H1 (cell line): Measurements from ENCODE around the gene MAST2. TPM values are rescaled to one million over a fixed set of nuclear protein-coding genes. Genes with fewer than 3 reads are reported as not detected.

Experiments
- CTCF ChIA-PET: fragments of 300-600 bp; sonication (Branson Sonifier 250); formaldehyde crosslinking; loops from one replicate; lab custom pipeline; 2021; ENCODE audit not compliant: partially characterized antibody; lab: Charles Lee
- POLR2A ChIA-PET: fragments of 300-600 bp; sonication (Branson Sonifier 250); formaldehyde crosslinking; loops from one replicate; lab custom pipeline; 2021; ENCODE audit warnings: inconsistent platforms; ENCODE audit not compliant: partially characterized antibody; lab: Charles Lee
- DNase-seq, 2 experiments: peaks; one replicate each; pipeline versions ENCODE4 v3.0.0 to v3.0.0-alpha.2; 2010 to 2022; ENCODE audit warnings: low spot score in 2 of 2, low read depth in 1 of 2, mixed read lengths in 1 of 2
- FAIRE-seq: peaks from 2 replicates; lab custom pipeline; 2011; peaks lifted over from hg19 to GRCh38; lab: Jason Lieb, UNC
- H2AFZ ChIP-seq: 2 replicates; pipeline ENCODE4 v1.8.1; 2012; ENCODE audit warnings: low read length, inconsistent platforms
- H2AK5ac ChIP-seq: 2 replicates; pipeline ENCODE4 v1.6.1; 2013; ENCODE audit warnings: low read depth, low read length
- H2BK120ac ChIP-seq: replicated peaks from 2 replicates; pipeline ENCODE3; 2013; ENCODE audit warnings: low read depth, low read length, inconsistent platforms
- H2BK12ac ChIP-seq: 2 replicates; pipeline ENCODE4 v1.6.1; 2013; ENCODE audit warnings: low read depth, low read length
- H2BK15ac ChIP-seq: 2 replicates; pipeline ENCODE4 v1.6.1; 2013; ENCODE audit warnings: low read length
- H2BK20ac ChIP-seq: 2 replicates; pipeline ENCODE4 v1.6.1; 2013; ENCODE audit warnings: low read length
- H2BK5ac ChIP-seq: 2 replicates; pipeline ENCODE4 v1.6.1; 2013; ENCODE audit warnings: low read depth, low read length
- H3K14ac ChIP-seq: 2 replicates; pipeline ENCODE4 v1.6.1; 2013; ENCODE audit warnings: inconsistent platforms; ENCODE audit not compliant: insufficient read length
- H3K18ac ChIP-seq: 2 replicates; pipeline ENCODE4 v1.6.1; 2013; ENCODE audit warnings: low read length; ENCODE audit errors: extremely low read depth
- H3K23ac ChIP-seq: 2 replicates; pipeline ENCODE4 v1.6.1; 2013; ENCODE audit warnings: inconsistent platforms; ENCODE audit not compliant: insufficient read length
- H3K23me2 ChIP-seq: 2 replicates; pipeline ENCODE4 v1.6.1; 2013; ENCODE audit warnings: low read depth, low read length
- H3K27ac ChIP-seq: 2 replicates; pipeline ENCODE4 v1.6.1; 2011; ENCODE audit warnings: low read depth, low read length, inconsistent platforms
- H3K27me3 ChIP-seq, 4 experiments: replicated peaks in 1 of 4; 1 replicate in 1 of 4; 2 replicates in 3 of 4; pipeline versions ENCODE4 v1.6.1 to v1.8.1; 2011 to 2013; ENCODE audit warnings: low read length in 3 of 4, mild to moderate bottlenecking in 3 of 4, inconsistent platforms in 2 of 4, mixed read lengths in 2 of 4, moderate library complexity in 1 of 4; ENCODE audit not compliant: control insufficient read depth in 3 of 4, insufficient read depth in 3 of 4; ENCODE audit errors: extremely low read depth in 1 of 4
- H3K36me3 ChIP-seq, 4 experiments: 2 replicates each; pipeline versions ENCODE4 v1.6.1 to v1.8.1; 2011 to 2013; ENCODE audit warnings: mild to moderate bottlenecking in 4 of 4, low read length in 3 of 4, moderate library complexity in 2 of 4, control low read depth in 1 of 4, inconsistent platforms in 1 of 4; ENCODE audit not compliant: insufficient read depth in 4 of 4, control insufficient read depth in 2 of 4
- H3K4ac ChIP-seq: replicated peaks from 2 replicates; pipeline ENCODE3; 2013; ENCODE audit warnings: low read length, low read depth, mixed read lengths, inconsistent platforms; ENCODE audit not compliant: insufficient read length
- H3K4me1 ChIP-seq, 4 experiments: replicated peaks in 1 of 4; 1 replicate in 1 of 4; 2 replicates in 3 of 4; pipeline versions ENCODE4 v1.6.1 to v1.8.1; 2011 to 2013; ENCODE audit warnings: low read length in 3 of 4, inconsistent platforms in 2 of 4, mixed read lengths in 1 of 4; ENCODE audit not compliant: insufficient read depth in 4 of 4, control insufficient read depth in 3 of 4
- H3K4me2 ChIP-seq, 2 experiments: 2 replicates each; pipeline versions ENCODE4 v1.6.1 to v1.8.1; 2011 to 2013; ENCODE audit warnings: low read depth in 2 of 2, low read length in 2 of 2, control low read depth in 1 of 2, inconsistent platforms in 1 of 2, mild to moderate bottlenecking in 1 of 2; ENCODE audit not compliant: insufficient read depth in 1 of 2
- H3K4me3 ChIP-seq, 4 experiments: fragments of 200-600, 300-600 bp in 1 of 4; sonication (generic), shearing (Covaris generic), sonication (Bioruptor Twin) in 1 of 4; 2 replicates each; pipeline versions ENCODE4 v1.5.1 to v1.8.1; 2011 to 2016; ENCODE audit warnings: low read length in 4 of 4, low read depth in 3 of 4, control low read depth in 2 of 4, inconsistent platforms in 2 of 4, mild to moderate bottlenecking in 2 of 4, mixed read lengths in 1 of 4, moderate library complexity in 1 of 4; ENCODE audit not compliant: insufficient read depth in 2 of 4; ENCODE audit errors: extremely low read depth in 1 of 4
- H3K56ac ChIP-seq: replicated peaks from 2 replicates; pipeline ENCODE3; 2013; ENCODE audit warnings: low read depth, mild to moderate bottlenecking, mixed read lengths, low read length, inconsistent platforms; ENCODE audit not compliant: insufficient read length
- H3K79me1 ChIP-seq: 2 replicates; pipeline ENCODE4 v1.6.1; 2013; ENCODE audit warnings: low read depth, low read length, control low read depth
- H3K79me2 ChIP-seq, 2 experiments: 2 replicates each; pipeline versions ENCODE4 v1.6.1 to v1.8.1; 2012 to 2013; ENCODE audit warnings: low read length in 2 of 2, mild to moderate bottlenecking in 2 of 2, inconsistent platforms in 1 of 2; ENCODE audit not compliant: insufficient read depth in 2 of 2, control insufficient read depth in 1 of 2
- H3K9ac ChIP-seq, 4 experiments: replicated peaks in 1 of 4; 1 replicate in 1 of 4; 2 replicates in 3 of 4; pipeline versions ENCODE4 v1.6.1 to v1.8.1; 2011 to 2013; ENCODE audit warnings: low read depth in 3 of 4, low read length in 3 of 4, control low read depth in 2 of 4, mild to moderate bottlenecking in 2 of 4, moderate library complexity in 2 of 4, inconsistent platforms in 1 of 4; ENCODE audit errors: extremely low read depth in 1 of 4
- H3K9me3 ChIP-seq, 2 experiments: 2 replicates each; pipeline versions ENCODE4 v1.6.1 to v1.8.1; 2012 to 2013; ENCODE audit warnings: mild to moderate bottlenecking in 2 of 2, moderate library complexity in 2 of 2, control low read depth in 1 of 2, inconsistent platforms in 1 of 2, low read depth in 1 of 2, low read length in 1 of 2, mixed read lengths in 1 of 2; ENCODE audit not compliant: insufficient read depth in 2 of 2
- H4K20me1 ChIP-seq, 2 experiments: replicated peaks in 1 of 2; 2 replicates each; pipeline versions ENCODE3 to v1.8.1; 2011 to 2013; ENCODE audit warnings: inconsistent platforms in 2 of 2, low read length in 2 of 2, mild to moderate bottlenecking in 1 of 2; ENCODE audit not compliant: insufficient read depth in 2 of 2, control insufficient read depth in 1 of 2
- H4K5ac ChIP-seq: 2 replicates; pipeline ENCODE4 v1.6.1; 2013; ENCODE audit warnings: low read length, low read depth, mixed read lengths, inconsistent platforms; ENCODE audit not compliant: insufficient read length
- H4K8ac ChIP-seq: 2 replicates; pipeline ENCODE4 v1.8.0; 2013; ENCODE audit warnings: mild to moderate bottlenecking, moderate library complexity, low read length, inconsistent platforms; ENCODE audit not compliant: insufficient read depth; ENCODE audit errors: extremely low read depth
- H4K91ac ChIP-seq: replicated peaks from 2 replicates; pipeline ENCODE3; 2013; ENCODE audit warnings: low read length, mixed read lengths, inconsistent platforms; ENCODE audit not compliant: insufficient read length
- ASH2L ChIP-seq: fragments of 200-600, 300-600 bp; sonication (generic); IDR thresholded peaks from one replicate; pipeline ENCODE4 v1.7.1; 2017; ENCODE audit warnings: low read length
- EZH2 ChIP-seq: fragments of 200-600 bp; sonication (generic); IDR thresholded peaks from 2 replicates; pipeline ENCODE4 v1.7.1; 2012; ENCODE audit warnings: low read depth, mild to moderate bottlenecking, moderate library complexity, low read length, inconsistent platforms; ENCODE audit not compliant: severe bottlenecking
- FOSL1 ChIP-seq: IDR thresholded peaks from 2 replicates; pipeline ENCODE4 v1.6.1; 2011; ENCODE audit warnings: mild to moderate bottlenecking, low read depth, low read length, moderate library complexity; ENCODE audit not compliant: insufficient read depth
- HDAC6 ChIP-seq: IDR thresholded peaks from one replicate; pipeline ENCODE4 v1.7.1; 2012; ENCODE audit warnings: low read depth, mild to moderate bottlenecking, inconsistent platforms, low read length, moderate library complexity
- POLR2A ChIP-seq, 2 experiments: IDR thresholded peaks; 1 replicate in 1 of 2; 2 replicates in 1 of 2; pipeline ENCODE4 v1.6.1; 2011; ENCODE audit warnings: low read depth in 2 of 2, low read length in 2 of 2, mild to moderate bottlenecking in 2 of 2; ENCODE audit errors: control extremely low read depth in 1 of 2
- SP1 ChIP-seq: IDR thresholded peaks from 2 replicates; pipeline ENCODE4 v1.6.1; 2011; ENCODE audit warnings: low read depth, low read length
- TAF1 ChIP-seq: IDR thresholded peaks from 2 replicates; pipeline ENCODE4 v1.6.1; 2011; ENCODE audit warnings: mild to moderate bottlenecking, low read depth, low read length
- YY1 ChIP-seq: IDR thresholded peaks from 2 replicates; pipeline ENCODE4 v1.6.1; 2011; ENCODE audit warnings: low read depth, mild to moderate bottlenecking, low read length
- polyA plus RNA-seq, 7 experiments: library from polyadenylated mRNA; depleted of rRNA in 3 of 7; stranded (reverse) in 5 of 7; unstranded in 2 of 7; fragments of >200 nt in 5 of 7; fragments of 200-250 nt in 2 of 7; gene quantifications; 1 replicate in 5 of 7; 2 replicates in 1 of 7; 4 replicates in 1 of 7; pipeline versions ENCODE4 v1.2.1 to v1.2.3, GENCODE V29; 2011 to 2013; ENCODE audit warnings: missing spikeins in 2 of 7, mixed read lengths in 2 of 7
- total RNA-seq: library from RNA; stranded (reverse); fragmentation: NEBNext Ultra II Directional; extraction: Animal tissue kit (Norgen Biotek cat#: 25700); gene quantifications from 2 replicates; pipeline ENCODE4 v1.2.1, GENCODE V29; 2021
- TF ChIP-seq, protein P1 (sequence below): IDR thresholded peaks from 2 replicates; pipeline ENCODE4 v1.6.1; 2012; ENCODE audit warnings: inconsistent platforms
- TF ChIP-seq, protein P2 (sequence below): IDR thresholded peaks from 2 replicates; pipeline ENCODE4 v1.6.1; 2011; ENCODE audit warnings: low read depth, mild to moderate bottlenecking, low read length; ENCODE audit not compliant: insufficient read depth

Gene MAST2
- total and polyA plus RNA-seq, 2 of the 8 experiments (the other 6 are each of a cell fraction or from before 2014, with no cell fraction given), result 20.5 to 35.4 TPM

DNA sequence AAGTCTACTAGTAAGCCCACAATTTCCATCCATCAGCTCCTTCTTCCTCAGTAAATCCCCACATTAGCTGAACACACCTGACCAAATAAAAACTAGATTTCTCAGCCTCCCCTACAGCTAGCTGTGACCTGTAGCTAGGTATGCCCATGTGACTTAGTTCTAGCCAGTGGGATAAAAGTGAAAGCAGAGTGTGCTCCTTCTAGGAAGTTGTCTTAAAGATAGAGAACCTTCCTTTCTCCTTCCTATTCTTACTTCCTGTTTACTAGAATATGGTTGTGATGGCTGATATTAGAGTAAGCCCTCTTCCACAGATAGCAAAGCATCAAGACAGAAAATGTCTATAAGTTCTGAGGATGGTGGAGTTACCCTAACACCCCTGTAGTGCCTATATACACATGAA lies 262.0 kb downstream of the MAST2 start:
- Histone ChIP-seq H4K20me1 (no peaks in the 10 kb centered on the region), H3K4me2 (no peak overlapping the region)

More for the DNA sequence above, 262.0 kb downstream of the MAST2 start:
- Histone ChIP-seq H3K9ac (no peak overlapping the region), H2BK12ac (no peak overlapping the region), H3K4ac (no peak overlapping the region), H2BK20ac (no peak overlapping the region), H3K9me3 (no peaks in the 10 kb centered on the region), H2BK5ac (no peak overlapping the region), H4K8ac (no peak overlapping the region), H3K23ac (no peak overlapping the region), H3K18ac (no peak overlapping the region), H3K27ac (no peak overlapping the region), H3K36me3 (peaks cover 0 to 10% (median 2%) of the 10 kb centered on the region in 4 experiments; a peak in 4 of 8 replicates), H4K5ac (no peak overlapping the region), H4K91ac (no peak overlapping the region), H2BK120ac (no peak overlapping the region), H2BK15ac (no peak overlapping the region), H3K4me3 (no peak overlapping the region), H2AK5ac (no peak overlapping the region), H3K56ac (no peak overlapping the region), H3K79me2 (no peaks in the 10 kb centered on the region), H2AFZ (no peak overlapping the region), H3K4me1 (no peaks in the 10 kb centered on the region), H3K27me3 (no peaks in the 10 kb centered on the region), H3K79me1 (no peaks in the 10 kb centered on the region), H3K14ac (no peak overlapping the region), H3K23me2 (no peaks in the 10 kb centered on the region; the same call in 1 of the 2 replicates)
- DNase-seq (no peak), FAIRE-seq (no peak)
- ChIA-PET POLR2A (no interaction called here), CTCF (interaction anchor here (1.0 kb wide), 2 partner anchors 9 to 159 kb away, joined by 3 read pairs; no protein-coding TSS in a partner anchor)
- no peak for TF ChIP-seq SP1
- no peak for TF ChIP-seq TAF1
- TF ChIP-seq, protein P1, sequence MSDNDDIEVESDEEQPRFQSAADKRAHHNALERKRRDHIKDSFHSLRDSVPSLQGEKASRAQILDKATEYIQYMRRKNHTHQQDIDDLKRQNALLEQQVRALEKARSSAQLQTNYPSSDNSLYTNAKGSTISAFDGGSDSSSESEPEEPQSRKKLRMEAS, result no peak
- no peak for TF ChIP-seq FOSL1
- no peak for TF ChIP-seq YY1
- TF ChIP-seq POLR2A (IDR thresholded peaks at IDR 0.05; ENCODE audit: control extremely low read depth in 1 of 2, low read depth in 2 of 2, low read length in 2 of 2), result no peak
- TF ChIP-seq ASH2L, result no peak
- TF ChIP-seq EZH2, result no peak
- TF ChIP-seq, protein P2, sequence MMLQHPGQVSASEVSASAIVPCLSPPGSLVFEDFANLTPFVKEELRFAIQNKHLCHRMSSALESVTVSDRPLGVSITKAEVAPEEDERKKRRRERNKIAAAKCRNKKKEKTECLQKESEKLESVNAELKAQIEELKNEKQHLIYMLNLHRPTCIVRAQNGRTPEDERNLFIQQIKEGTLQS, result no peak
- no peak for TF ChIP-seq HDAC6
